GM19455 (cell line): ENCODE results near the gene ESRP2.

Experiments
- ATAC-seq: cut with Tn5 transposase; IDR thresholded peaks from one replicate; pipeline ENCODE4 v1.9.1; 2021; ENCODE audit not compliant: unreplicated experiment

Gene ESRP2

DNA sequence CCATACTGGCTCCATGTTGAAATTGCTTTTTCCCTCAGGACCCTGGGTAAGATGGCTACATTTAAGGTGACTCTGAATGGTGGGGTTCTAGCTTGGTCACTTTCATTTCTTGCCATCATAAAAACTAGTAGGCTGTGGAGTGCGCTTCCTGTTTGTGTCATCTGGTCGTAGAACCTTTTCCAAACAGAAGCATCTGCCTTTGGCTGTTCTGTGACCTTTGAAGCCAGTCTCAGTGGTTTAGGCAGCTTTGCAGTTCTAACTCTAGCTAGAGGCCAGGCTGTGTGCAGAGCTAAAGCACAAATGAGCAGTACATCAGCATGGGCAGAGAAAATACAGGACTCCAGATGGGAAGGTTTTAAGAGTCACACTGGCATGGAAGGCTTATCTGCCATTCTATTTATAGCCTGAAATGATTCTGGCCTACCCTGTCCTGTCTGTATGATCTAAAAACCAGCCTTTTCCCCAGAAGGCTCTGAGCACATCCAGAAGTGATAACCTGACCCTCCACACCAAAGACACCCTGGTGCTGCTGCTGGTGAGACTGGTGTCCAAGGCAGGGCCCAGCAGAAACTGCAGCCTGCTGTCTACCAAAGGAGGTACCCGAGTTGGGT, 8.6 kb downstream of the ESRP2 start:
- ATAC-seq = no peak

DNA sequence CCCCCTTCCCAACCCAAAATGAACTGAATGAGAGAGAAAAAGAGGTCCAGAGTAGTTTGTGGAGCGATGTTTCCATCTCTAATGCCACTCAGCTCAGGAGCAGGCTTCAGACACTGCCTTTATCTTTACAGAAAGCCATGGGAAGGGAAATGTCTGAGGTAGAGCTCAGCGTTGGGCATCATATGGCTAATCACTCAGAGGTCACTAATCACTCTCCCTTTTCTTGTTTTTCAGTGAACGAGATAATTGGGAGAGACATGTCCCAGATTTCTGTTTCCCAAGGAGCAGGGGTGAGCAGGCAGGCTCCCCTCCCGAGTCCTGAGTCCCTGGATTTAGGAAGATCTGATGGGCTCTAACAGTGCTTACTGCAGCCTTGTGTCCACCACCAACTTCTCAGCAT, 9.8 kb downstream of the ESRP2 start:
- no peak for ATAC-seq

DNA sequence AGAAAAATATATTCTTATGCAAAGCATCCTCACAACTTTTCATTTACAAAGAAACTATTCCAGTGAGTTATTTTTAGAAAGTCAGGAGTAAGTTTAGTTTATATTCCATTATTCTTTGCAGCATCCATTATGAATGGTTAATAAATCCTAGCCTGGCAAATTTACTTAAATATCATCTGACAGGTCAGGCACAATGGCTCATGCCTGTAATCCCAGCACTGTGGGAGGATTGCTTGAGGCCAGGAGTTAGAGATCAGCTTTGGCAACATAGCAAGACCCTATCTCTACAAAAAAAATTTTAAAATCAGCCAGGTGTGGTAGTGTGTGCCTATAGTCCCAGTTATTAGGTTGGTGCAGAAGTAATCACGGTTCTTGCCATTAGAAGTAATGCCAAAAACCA, 12.9 kb downstream of the ESRP2 start:
- no peak for ATAC-seq

- ATAC-seq = no peak
Observed at GRCh38 chr16:68219725-68220351, 16.1 kb downstream of the ESRP2 start.

DNA sequence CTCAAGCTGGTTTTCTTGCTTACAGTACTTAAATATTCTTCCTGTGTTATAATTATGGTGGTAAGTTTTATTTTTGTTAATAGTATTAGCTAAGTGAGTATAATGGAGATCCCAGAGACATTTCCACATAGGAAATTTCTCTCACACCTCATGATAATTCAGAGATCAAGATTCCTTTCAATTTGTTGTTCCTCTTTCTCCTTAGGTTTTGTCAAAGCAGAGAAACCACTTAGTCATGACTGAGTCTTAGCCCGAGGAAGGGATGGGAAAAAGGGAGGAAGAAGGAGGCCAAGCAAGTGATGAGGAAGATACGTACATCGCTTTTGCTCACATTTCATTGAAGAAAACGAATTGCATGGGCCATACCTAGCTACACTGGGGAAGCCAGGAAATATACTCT, 18.4 kb downstream of the ESRP2 start:
- ATAC-seq = no peak

GRCh38 chr16:68216240-68216639, 19.7 kb downstream of the ESRP2 start:
- ATAC-seq = no peak

GRCh38 chr16:68215302-68215701, 20.6 kb downstream of the ESRP2 start:
- ATAC-seq = no peak

DNA sequence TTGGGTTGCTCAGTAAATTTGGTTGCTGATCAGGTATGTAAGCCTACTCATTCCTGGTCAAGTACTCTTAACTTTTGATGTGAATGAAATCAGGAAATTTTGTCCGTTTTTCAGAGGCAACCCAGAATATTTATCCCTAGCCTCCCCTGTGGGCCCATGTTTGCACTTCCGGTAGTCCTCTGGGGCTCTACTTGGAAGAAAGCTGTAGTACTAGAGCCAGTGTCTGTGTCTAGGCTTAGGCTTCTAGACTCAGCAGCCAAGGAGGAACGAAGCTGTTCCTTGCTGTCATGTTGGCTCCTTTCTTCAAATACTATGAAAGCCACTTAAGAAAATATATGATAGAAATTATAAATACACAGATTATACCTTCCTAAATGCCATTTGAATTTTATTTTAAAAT, 21.2 kb downstream of the ESRP2 start:
- no peak for ATAC-seq

DNA sequence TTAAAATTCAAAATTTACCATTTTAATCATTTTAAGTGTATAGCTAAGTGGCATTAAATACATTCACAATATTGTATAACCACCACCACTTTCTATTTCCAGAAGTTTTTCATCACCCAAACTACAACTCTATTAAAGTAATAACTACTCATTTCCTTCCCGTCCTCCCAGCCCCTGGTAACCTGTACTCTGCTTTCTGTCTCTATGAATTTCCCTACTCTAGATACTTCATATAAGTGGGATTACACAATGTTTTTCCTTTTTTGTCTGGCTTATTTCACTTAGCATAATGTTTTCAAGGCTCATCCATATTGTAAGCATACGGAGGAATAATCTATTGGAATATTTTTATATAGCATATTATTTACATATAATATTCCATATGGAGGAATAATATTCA, 29.7 kb downstream of the ESRP2 start:
- no peak for ATAC-seq

GRCh38 chr16:68202091-68202519, 33.8 kb downstream of the ESRP2 start:
- no peak for ATAC-seq

GRCh38 chr16:68200088-68200783, 35.7 kb downstream of the ESRP2 start:
- no peak for ATAC-seq

DNA sequence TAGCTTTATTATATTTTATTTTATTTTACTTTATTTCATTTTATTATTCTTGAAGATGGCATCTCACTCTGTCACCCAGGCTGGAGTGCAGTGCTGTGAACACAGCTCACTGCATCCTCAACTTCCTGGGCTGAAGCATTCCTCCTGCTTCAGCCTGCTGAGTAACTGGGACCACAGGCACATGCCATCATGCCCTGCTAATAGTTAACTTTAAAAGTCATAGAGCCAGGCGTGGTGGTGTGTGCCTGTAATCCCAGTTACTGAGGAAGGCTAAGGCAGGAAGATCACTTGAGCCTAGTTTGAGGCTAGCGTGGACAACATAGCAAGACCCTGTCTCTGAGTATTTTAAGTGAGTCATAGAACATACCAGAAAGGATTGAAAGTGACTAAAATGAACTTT, 38.7 kb downstream of the ESRP2 start:
- ATAC-seq = no peak

GRCh38 chr16:68194251-68194650, 41.7 kb downstream of the ESRP2 start:
- ATAC-seq = no peak

DNA sequence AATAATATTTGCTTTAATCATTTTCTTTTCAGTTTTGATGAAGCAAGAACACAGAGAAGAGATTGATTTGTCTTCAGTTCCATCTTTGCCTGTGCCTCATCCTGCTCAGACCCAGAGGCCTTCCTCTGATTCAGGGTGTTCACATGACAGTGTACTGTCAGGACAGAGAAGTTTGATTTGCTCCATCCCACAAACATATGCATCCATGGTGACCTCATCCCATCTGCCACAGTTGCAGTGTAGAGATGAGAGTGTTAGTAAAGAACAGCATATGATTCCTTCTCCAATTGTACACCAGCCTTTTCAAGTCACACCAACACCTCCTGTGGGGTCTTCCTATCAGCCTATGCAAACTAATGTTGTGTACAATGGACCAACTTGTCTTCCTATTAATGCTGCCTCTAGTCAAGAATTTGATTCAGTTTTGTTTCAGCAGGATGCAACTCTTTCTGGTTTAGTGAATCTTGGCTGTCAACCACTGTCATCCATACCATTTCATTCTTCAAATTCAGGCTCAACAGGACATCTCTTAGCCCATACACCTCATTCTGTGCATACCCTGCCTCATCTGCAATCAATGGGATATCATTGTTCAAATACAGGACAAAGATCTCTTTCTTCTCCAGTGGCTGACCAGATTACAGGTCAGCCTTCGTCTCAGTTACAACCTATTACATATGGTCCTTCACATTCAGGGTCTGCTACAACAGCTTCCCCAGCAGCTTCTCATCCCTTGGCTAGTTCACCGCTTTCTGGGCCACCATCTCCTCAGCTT, 45.0 kb downstream of the ESRP2 start:
- ATAC-seq = no peak

DNA sequence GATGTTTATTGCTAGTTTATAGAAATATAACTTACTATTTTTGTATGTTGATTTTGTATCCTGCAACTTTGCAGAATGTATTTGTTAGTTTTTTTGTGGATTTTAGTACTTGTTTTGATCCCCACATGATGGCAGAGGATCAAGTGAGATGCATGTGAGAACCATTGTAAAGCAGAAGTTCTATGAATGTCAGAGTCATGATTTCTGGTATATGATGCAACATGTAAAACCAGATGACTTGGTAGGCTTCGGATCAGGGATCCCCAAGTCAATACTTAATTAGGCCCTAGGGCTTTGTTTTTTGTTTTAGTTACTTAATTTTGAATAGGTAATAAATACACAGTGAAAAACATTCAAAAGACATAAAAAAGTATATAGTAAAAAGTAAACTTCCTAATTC, 45.8 kb downstream of the ESRP2 start:
- no peak for ATAC-seq

GRCh38 chr16:68188170-68188569, 47.8 kb downstream of the ESRP2 start:
- ATAC-seq = no peak

DNA sequence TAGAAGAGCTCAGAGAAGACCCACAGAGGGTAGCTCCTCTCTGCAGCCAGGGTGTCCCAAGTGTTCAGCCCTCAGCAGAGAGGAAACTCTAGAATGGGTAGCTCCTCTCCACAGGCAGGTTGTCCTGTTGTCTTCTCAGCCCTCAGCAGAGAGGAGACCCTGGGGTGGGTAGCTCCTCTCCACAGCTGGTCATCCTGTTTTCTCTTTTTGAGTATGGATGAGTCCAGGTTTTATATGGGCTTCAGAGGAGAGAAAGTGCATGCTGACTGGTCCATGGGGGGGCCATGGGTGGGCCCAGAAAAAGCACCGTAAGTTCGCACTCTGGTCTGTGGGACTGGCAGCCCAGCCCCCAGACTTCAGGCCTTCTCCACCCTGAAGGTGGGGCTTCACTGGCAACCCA, 48.4 kb downstream of the ESRP2 start:
- no peak for ATAC-seq

GRCh38 chr16:68186877-68187276, 49.0 kb downstream of the ESRP2 start:
- no peak for ATAC-seq

DNA sequence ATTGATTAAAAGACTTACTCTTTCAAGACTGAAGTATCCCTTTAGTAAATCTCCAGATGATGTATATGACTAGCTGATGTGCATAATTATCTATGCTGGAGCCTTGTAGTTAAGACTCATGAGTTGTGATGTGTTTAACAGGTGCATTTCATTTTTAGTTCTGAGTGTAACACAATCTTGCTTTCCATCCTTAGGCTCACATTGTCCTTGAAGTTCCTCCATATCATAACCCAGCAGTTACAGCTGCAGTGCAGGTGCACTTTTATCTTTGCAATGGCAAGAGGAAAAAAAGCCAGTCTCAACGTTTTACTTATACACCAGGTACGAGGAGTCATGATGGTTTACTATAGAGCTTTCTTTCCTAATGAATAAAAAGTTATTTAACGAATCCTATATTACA, 52.9 kb downstream of the ESRP2 start:
- no peak for ATAC-seq

DNA sequence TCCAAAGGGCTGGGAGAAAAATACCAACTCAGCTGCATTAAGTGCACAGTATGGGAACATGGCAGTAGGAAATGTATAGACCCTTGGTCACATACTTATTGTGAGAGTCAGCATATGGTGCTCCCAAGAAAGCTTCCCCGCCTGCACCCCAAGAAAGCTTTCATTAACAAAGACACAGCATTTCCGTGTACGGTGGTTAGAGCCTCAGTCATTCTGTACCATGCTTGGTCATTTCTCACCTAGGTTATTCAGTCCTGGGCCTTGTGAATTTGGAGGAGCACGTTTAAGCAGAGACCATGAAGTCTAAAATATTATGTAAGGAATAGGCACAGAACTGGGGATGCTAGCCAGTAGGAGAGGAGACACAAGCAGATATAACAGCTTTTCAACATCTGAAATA, 56.1 kb downstream of the ESRP2 start:
- ATAC-seq = no peak

DNA sequence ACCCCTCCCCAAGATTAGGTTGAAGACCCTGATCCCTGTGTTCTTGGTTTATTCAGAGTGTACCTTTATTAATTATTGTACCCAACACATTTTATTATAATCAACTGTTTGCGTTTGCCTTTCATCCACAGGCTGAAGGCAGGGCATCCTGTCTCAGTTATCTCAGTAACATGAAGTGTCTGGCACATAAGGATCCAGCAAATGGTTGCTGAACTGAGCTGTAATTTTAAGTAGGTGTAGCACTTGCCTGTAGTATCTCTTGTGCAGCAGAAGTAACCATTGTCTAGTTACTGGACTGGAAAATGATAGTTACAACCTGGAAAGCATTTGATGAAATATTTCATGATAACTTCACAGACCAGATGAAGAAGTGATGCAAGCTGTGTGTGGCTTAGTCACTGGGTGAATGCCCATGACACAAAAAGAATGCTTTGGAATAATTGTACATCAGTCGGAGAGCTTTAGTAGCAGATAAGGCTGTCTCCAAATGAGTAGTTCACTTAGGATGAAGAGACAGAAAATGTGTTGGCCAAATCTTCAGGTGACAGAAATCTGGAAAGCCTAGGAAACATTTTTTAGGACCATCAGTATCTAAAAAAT, 56.6 kb downstream of the ESRP2 start:
- no peak for ATAC-seq
